HepG2 (cell line): ENCODE data around the gene HS3ST5. TPM values are rescaled to one million over a fixed set of nuclear protein-coding genes. Genes with fewer than 3 reads are reported as not detected.

ENCODE experiments used
- AGO2 ChIP-seq: fragments of 200-400 bp; formaldehyde crosslinking; optimal IDR thresholded peaks from 2 replicates; pipeline ENCODE3; 2017; ENCODE audit warnings: mild to moderate bottlenecking, low read depth, low read length, moderate library complexity
- BORCS8-MEF2B ChIP-seq: sonication (generic); formaldehyde crosslinking; IDR thresholded peaks from 2 replicates; pipeline ENCODE4 v1.8.0; 2022; ENCODE audit warnings: mild to moderate bottlenecking, missing genetic modification reagents
- CAMTA2 ChIP-seq: sonication (generic); formaldehyde crosslinking; IDR thresholded peaks from 2 replicates; pipeline ENCODE4 v1.4.0; 2020; ENCODE audit warnings: mild to moderate bottlenecking, missing genetic modification reagents, borderline replicate concordance
- CEBPG ChIP-seq: IDR thresholded peaks from 2 replicates; pipeline ENCODE4 v1.6.1; 2016
- FOXK1 ChIP-seq: sonication (generic); formaldehyde crosslinking; IDR thresholded peaks from 2 replicates; pipeline ENCODE4 v1.4.0; 2020; ENCODE audit warnings: low read depth, missing genetic modification reagents, borderline replicate concordance
- HCFC1 ChIP-seq: fragments of 150-350 bp; IDR thresholded peaks from 2 replicates; pipeline ENCODE4 v1.6.1; 2014; ENCODE audit warnings: low read depth, low read length
- HDAC2 ChIP-seq: sonication (generic); formaldehyde crosslinking; IDR thresholded peaks from 2 replicates; pipeline ENCODE4 v1.4.0; 2020; ENCODE audit warnings: missing genetic modification reagents
- HMGA1 ChIP-seq: sonication (generic); formaldehyde crosslinking; conservative IDR thresholded peaks from 2 replicates; pipeline ENCODE4 v1.4.0; 2020; ENCODE audit warnings: missing genetic modification reagents
- HOXA9 ChIP-seq: sonication (generic); formaldehyde crosslinking; IDR thresholded peaks from 2 replicates; pipeline ENCODE4 v1.8.1; 2022; ENCODE audit warnings: missing genetic modification reagents, mild to moderate bottlenecking, moderate library complexity, borderline replicate concordance
- MBD4 ChIP-seq: IDR thresholded peaks from 2 replicates; pipeline ENCODE4 v1.6.1; 2012; ENCODE audit warnings: low read length, inconsistent platforms, borderline replicate concordance
- NBN ChIP-seq: fragments of 450-650 bp; conservative IDR thresholded peaks from 2 replicates; pipeline ENCODE4 v1.6.1; 2017
- NFE2L1 ChIP-seq: sonication (generic); formaldehyde crosslinking; IDR thresholded peaks from 2 replicates; pipeline ENCODE4 v1.4.0; 2020; ENCODE audit warnings: missing genetic modification reagents, mild to moderate bottlenecking, borderline replicate concordance
- NRL ChIP-seq: sonication (generic); formaldehyde crosslinking; IDR thresholded peaks from 2 replicates; pipeline ENCODE4 v1.5.0; 2020; ENCODE audit warnings: missing genetic modification reagents, mild to moderate bottlenecking, moderate library complexity, borderline replicate concordance
- STAT5B ChIP-seq: sonication (generic); formaldehyde crosslinking; IDR thresholded peaks from 2 replicates; pipeline ENCODE4 v1.4.0; 2020; ENCODE audit warnings: missing genetic modification reagents
- TCF12 ChIP-seq, 2 experiments: fragments of 450-650 bp in 1 of 2; sonication (generic) in 1 of 2; formaldehyde crosslinking in 1 of 2; IDR thresholded peaks; 2 replicates each; pipeline versions ENCODE4 v1.6.1 to v1.8.0; 2017 to 2022; ENCODE audit warnings: antibody characterized with exemption in 1 of 2, mild to moderate bottlenecking in 1 of 2, missing genetic modification reagents in 1 of 2, moderate library complexity in 1 of 2
- TFE3 ChIP-seq: IDR thresholded peaks from 2 replicates; pipeline ENCODE4 v1.6.1; 2016
- THAP8 ChIP-seq: sonication (generic); formaldehyde crosslinking; IDR thresholded peaks from 2 replicates; pipeline ENCODE4 v1.5.1; 2020; ENCODE audit warnings: missing genetic modification reagents, mild to moderate bottlenecking, borderline replicate concordance
- ZEB1 ChIP-seq: IDR thresholded peaks from 2 replicates; pipeline ENCODE4 v1.6.1; 2012; ENCODE audit warnings: mild to moderate bottlenecking, low read depth, inconsistent platforms; ENCODE audit not compliant: insufficient replicate concordance
- ZMYM3 ChIP-seq: sonication (generic); formaldehyde crosslinking; IDR thresholded peaks from 2 replicates; pipeline ENCODE4 v1.5.1; 2020; ENCODE audit warnings: mild to moderate bottlenecking, missing genetic modification reagents
- ZNF10 ChIP-seq: sonication (generic); formaldehyde crosslinking; IDR thresholded peaks from 2 replicates; pipeline ENCODE4 v1.4.0; 2020; ENCODE audit warnings: mild to moderate bottlenecking, low read depth, missing genetic modification reagents, borderline replicate concordance
- ZNF121 ChIP-seq: sonication (generic); formaldehyde crosslinking; IDR thresholded peaks from 2 replicates; pipeline ENCODE4 v1.5.0; 2020; ENCODE audit warnings: mild to moderate bottlenecking, missing genetic modification reagents
- ZNF235 ChIP-seq: sonication (generic); formaldehyde crosslinking; IDR thresholded peaks from 2 replicates; pipeline ENCODE4 v1.8.1; 2023; ENCODE audit warnings: mild to moderate bottlenecking, missing genetic modification reagents, borderline replicate concordance
- ZNF367 ChIP-seq: sonication (generic); formaldehyde crosslinking; IDR thresholded peaks from 2 replicates; pipeline ENCODE4 v1.4.0; 2020; ENCODE audit warnings: missing genetic modification reagents, borderline replicate concordance
- ZNF414 ChIP-seq: sonication (generic); formaldehyde crosslinking; IDR thresholded peaks from 2 replicates; pipeline ENCODE4 v1.5.0; 2020; ENCODE audit warnings: missing genetic modification reagents
- ZNF749 ChIP-seq: sonication (generic); formaldehyde crosslinking; IDR thresholded peaks from 2 replicates; pipeline ENCODE4 v1.8.0; 2022; ENCODE audit warnings: mild to moderate bottlenecking, missing genetic modification reagents, moderate library complexity, borderline replicate concordance
- ZNF781 ChIP-seq: sonication (generic); formaldehyde crosslinking; IDR thresholded peaks from 2 replicates; pipeline ENCODE4 v1.5.1; 2020; ENCODE audit warnings: borderline replicate concordance, mild to moderate bottlenecking, missing genetic modification reagents; ENCODE audit errors: not compliant biosample characterization
- polyA plus RNA-seq, 8 experiments: library from polyadenylated mRNA; depleted of rRNA in 3 of 8; stranded (reverse) in 7 of 8; unstranded in 1 of 8; fragments of >200 nt; fragmentation: Illumina TruSeq in 4 of 8; extraction: Trizol in 4 of 8; gene quantifications; 2 replicates each; pipeline versions ENCODE4 v1.2.1 to v1.2.3, GENCODE V29; 2011 to 2016; ENCODE audit warnings: low read depth in 4 of 8, missing spikeins in 1 of 8, mixed read lengths in 1 of 8; ENCODE audit not compliant: insufficient read depth in 1 of 8
- total RNA-seq, 5 experiments: library from RNA; depleted of rRNA; stranded (reverse); fragments of >200 nt; fragmentation: Illumina TruSeq; extraction: Trizol; gene quantifications; 2 replicates each; pipeline ENCODE4 v1.2.3, GENCODE V29; 2016; ENCODE audit warnings: low read depth in 1 of 5

HS3ST5 gene
- total and polyA plus RNA-seq, 2 of the 13 experiments (the other 11 are each of a cell fraction or from before 2014, with no cell fraction given): 1.1 to 1.6 TPM

GRCh38 chr6:114167583-114168576 lies 174.9 kb downstream of the HS3ST5 start (continued):
- TF ChIP-seq THAP8 (CRISPR knock-in tag) (no peak), MBD4 (peak; percentile 98), ZNF781 (no peak), CAMTA2 (no peak), STAT5B (CRISPR knock-in tag) (no peak), NBN (no peak), HOXA9 (CRISPR knock-in tag) (no peak), ZMYM3 (CRISPR knock-in tag) (no peak), HMGA1 (CRISPR knock-in tag) (no peak), ZNF121 (no peak), ZNF235 (no peak), AGO2 (no peak), HDAC2 (CRISPR knock-in tag) (peak; percentile 74), FOXK1 (CRISPR knock-in tag) (peak; percentile 94; the same call in 1 of the 2 replicates), CEBPG (peak; percentile 91), NRL (CRISPR knock-in tag) (no peak), ZEB1 (no peak), HCFC1 (no peak), ZNF367 (CRISPR knock-in tag) (no peak), TFE3 (peak; percentile 81), NFE2L1 (CRISPR knock-in tag) (no peak), BORCS8-MEF2B (CRISPR knock-in tag) (no peak), ZNF414 (0 out of 2 replicates have a peak, but pooled peaks have one; percentile 23), TCF12 (IDR thresholded peaks at IDR 0.05) (no peak), TCF12 (CRISPR knock-in tag; IDR thresholded peaks at IDR 0.05) (peak; percentile 82), ZNF749 (CRISPR knock-in tag) (no peak), ZNF10 (no peak)
